Loucy (cell line): ENCODE data around the gene NFATC4.

Experiments used
- H2AFZ ChIP-seq: fragments of 200-600 bp; sonication (generic); 2 replicates; pipeline ENCODE4 v1.6.0; 2016; ENCODE audit warnings: antibody characterized with exemption, mild to moderate bottlenecking, low read length, moderate library complexity
- H3F3A ChIP-seq: fragments of 200-600 bp; 2 replicates; pipeline ENCODE4 v1.6.0; 2016; ENCODE audit warnings: antibody characterized with exemption, low read depth, mild to moderate bottlenecking
- H3K27me3 ChIP-seq: fragments of 200-600 bp; sonication (generic); 2 replicates; pipeline ENCODE4 v1.6.1; 2014; ENCODE audit warnings: low read length, mild to moderate bottlenecking; ENCODE audit not compliant: insufficient read depth, poor library complexity, severe bottlenecking
- H3K36me3 ChIP-seq: fragments of 200-600 bp; sonication (generic); 2 replicates; pipeline ENCODE4 v1.6.1; 2016; ENCODE audit warnings: low read length; ENCODE audit not compliant: insufficient read depth
- H3K4me1 ChIP-seq: fragments of 200-600 bp; sonication (generic); 2 replicates; pipeline ENCODE4 v1.5.1; 2014; ENCODE audit warnings: low read length, mild to moderate bottlenecking; ENCODE audit not compliant: insufficient read depth, poor library complexity, severe bottlenecking
- H3K4me2 ChIP-seq: fragments of 200-600 bp; sonication (generic); 2 replicates; pipeline ENCODE4 v1.6.0; 2014; ENCODE audit warnings: antibody characterized with exemption, low read length, low read depth, mild to moderate bottlenecking; ENCODE audit not compliant: poor library complexity, severe bottlenecking
- H3K4me3 ChIP-seq: fragments of 200-600 bp; sonication (generic); 2 replicates; pipeline ENCODE4 v1.5.1; 2014; ENCODE audit warnings: low read length, mild to moderate bottlenecking, mixed read lengths; ENCODE audit not compliant: poor library complexity, severe bottlenecking
- H3K79me2 ChIP-seq: fragments of 200-600 bp; sonication (generic); 2 replicates; pipeline ENCODE4 v1.6.1; 2014; ENCODE audit warnings: low read length; ENCODE audit not compliant: insufficient read depth
- H3K9ac ChIP-seq: fragments of 200-600 bp; sonication (generic); 2 replicates; pipeline ENCODE4 v1.6.0; 2014; ENCODE audit warnings: mild to moderate bottlenecking, low read depth, low read length, moderate library complexity; ENCODE audit not compliant: poor library complexity, severe bottlenecking
- H3K9me2 ChIP-seq: fragments of 200-600 bp; sonication (generic); replicated peaks from 2 replicates; pipeline ENCODE4 v1.6.1; 2016; ENCODE audit warnings: low read depth, low read length, mixed read lengths
- H3K9me3 ChIP-seq: fragments of 200-600 bp; sonication (generic); 2 replicates; pipeline ENCODE4 v1.6.1; 2014; ENCODE audit warnings: mild to moderate bottlenecking, antibody characterized with exemption, low read length, low read depth; ENCODE audit not compliant: insufficient read depth
- H4K20me1 ChIP-seq: fragments of 200-600 bp; sonication (generic); 2 replicates; pipeline ENCODE4 v1.6.0; 2014; ENCODE audit warnings: antibody characterized with exemption, low read length, mild to moderate bottlenecking; ENCODE audit not compliant: insufficient read depth, poor library complexity, severe bottlenecking
- EZH2phosphoT487 ChIP-seq: fragments of 200-600 bp; IDR thresholded peaks from 2 replicates; pipeline ENCODE4 v1.6.1; 2018; ENCODE audit warnings: antibody characterized with exemption, mild to moderate bottlenecking, moderate library complexity, borderline replicate concordance
- TF ChIP-seq, protein P1 (sequence below): fragments of 200-600 bp; sonication (generic); conservative IDR thresholded peaks from 2 replicates; pipeline ENCODE4 v1.5.1; 2014; ENCODE audit warnings: mild to moderate bottlenecking, antibody characterized with exemption, low read length

NFATC4 gene

DNA sequence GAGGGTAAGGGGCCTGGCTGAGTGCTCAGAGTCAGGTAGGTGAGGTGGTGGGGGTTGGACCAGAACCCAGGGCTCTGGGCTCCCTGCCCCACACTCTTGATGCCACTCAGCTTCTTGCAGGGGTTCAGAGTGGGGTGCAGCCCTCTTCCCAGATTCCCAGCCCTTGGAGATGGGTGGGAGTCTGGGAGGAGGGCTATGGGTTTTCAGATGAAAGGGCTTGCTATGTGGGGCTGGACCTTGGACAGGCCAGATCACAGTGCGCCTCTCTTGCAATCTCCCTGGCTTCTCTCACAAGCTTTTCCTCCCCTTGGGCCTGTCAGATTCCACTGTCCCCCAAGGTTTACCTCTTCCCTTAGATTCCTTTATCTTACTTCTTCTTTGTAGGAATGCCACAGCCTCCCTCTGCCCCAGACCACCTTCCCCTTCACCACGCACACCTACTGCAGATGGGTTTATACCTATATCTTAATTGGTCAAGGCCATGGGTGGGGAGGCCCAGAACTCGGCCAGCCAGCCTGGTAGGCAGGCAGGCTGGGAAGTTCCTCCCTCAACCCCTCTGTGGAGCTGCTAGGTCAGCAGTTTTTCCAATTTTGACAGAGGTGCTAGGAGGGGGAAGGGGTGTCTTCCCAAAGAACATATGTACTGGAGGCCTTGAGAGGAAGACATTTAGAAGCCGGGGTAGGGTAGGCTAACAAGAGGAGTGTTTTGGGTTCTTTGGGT is 32.2 kb downstream of the NFATC4 start:
- H3K4me1 ChIP-seq, result peaks cover 89% of the 10 kb centered on the region
- peak overlapping the region; percentile 88 for H3K9ac ChIP-seq
- H3K79me2 ChIP-seq, result peaks cover 59% of the 10 kb centered on the region
- no peak for TF ChIP-seq EZH2phosphoT487
- TF ChIP-seq, protein P1, sequence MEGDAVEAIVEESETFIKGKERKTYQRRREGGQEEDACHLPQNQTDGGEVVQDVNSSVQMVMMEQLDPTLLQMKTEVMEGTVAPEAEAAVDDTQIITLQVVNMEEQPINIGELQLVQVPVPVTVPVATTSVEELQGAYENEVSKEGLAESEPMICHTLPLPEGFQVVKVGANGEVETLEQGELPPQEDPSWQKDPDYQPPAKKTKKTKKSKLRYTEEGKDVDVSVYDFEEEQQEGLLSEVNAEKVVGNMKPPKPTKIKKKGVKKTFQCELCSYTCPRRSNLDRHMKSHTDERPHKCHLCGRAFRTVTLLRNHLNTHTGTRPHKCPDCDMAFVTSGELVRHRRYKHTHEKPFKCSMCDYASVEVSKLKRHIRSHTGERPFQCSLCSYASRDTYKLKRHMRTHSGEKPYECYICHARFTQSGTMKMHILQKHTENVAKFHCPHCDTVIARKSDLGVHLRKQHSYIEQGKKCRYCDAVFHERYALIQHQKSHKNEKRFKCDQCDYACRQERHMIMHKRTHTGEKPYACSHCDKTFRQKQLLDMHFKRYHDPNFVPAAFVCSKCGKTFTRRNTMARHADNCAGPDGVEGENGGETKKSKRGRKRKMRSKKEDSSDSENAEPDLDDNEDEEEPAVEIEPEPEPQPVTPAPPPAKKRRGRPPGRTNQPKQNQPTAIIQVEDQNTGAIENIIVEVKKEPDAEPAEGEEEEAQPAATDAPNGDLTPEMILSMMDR, result no peak
- no peak overlapping the region for H2AFZ ChIP-seq
- H3K4me2 ChIP-seq, result peak overlapping the region; percentile 90
- no peaks in the 10 kb centered on the region for H3K9me3 ChIP-seq
- H4K20me1 ChIP-seq, result no peaks in the 10 kb centered on the region
- no peaks in the 10 kb centered on the region for H3K9me2 ChIP-seq
- H3K4me3 ChIP-seq, result peak overlapping the region; percentile 78
- no peaks in the 10 kb centered on the region for H3K27me3 ChIP-seq
- peaks cover 9% of the 10 kb centered on the region; the same call in 1 of the 2 replicates for H3F3A ChIP-seq
- H3K36me3 ChIP-seq, result no peaks in the 10 kb centered on the region

DNA sequence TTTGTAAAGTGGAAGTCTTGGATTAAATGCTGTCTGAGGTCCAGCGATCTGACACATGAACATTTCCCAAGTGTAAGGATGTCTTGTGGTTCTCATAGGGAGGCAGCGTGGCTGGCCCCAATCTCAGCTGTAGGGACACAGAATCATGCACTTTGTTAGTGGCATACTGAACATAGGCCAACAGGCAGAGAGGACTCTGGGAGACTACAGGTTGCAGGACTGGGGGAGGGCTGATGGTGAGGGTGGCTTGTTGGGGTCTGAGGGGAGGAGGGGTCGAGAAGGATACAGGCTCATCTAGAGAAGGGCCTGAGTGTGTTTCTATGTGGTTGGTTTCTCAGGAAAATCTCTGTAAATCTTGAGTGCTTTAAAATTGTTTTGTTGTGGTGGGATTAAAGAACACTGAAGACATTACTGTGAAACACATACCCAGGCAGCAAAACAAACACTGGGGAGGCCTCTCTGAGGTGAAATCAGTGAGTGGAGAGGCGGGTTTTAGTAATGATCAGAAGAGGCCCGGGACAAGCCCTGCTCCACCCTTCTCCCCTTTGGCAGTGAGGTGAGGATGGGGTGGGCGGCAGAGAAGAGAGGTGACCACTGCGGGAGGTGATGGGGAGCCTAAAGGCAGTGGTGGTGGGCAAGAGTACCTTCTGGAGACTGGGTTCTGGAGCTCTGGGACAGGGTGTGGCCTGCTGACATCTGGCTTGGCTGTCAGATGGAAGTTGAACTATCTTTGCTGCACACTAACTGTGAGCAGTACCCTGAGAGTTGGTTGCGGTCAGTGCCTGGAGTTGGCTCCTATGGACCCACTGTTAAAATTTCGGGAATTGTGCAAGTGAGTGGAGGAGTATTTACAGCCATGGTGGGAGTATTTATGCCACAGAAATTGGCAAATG is 34.1 kb downstream of the NFATC4 start:
- no peaks in the 10 kb centered on the region for H4K20me1 ChIP-seq
- H3F3A ChIP-seq, result no peaks in the 10 kb centered on the region
- H3K36me3 ChIP-seq, result no peaks in the 10 kb centered on the region
- H3K9me3 ChIP-seq, result no peaks in the 10 kb centered on the region
- peak overlapping the region; percentile 78 for H3K4me3 ChIP-seq
- no peak overlapping the region for H2AFZ ChIP-seq
- peak overlapping the region; percentile 57 for H3K9ac ChIP-seq
- no peaks in the 10 kb centered on the region for H3K27me3 ChIP-seq
- peaks cover 75% of the 10 kb centered on the region for H3K4me1 ChIP-seq
- no peaks in the 10 kb centered on the region for H3K9me2 ChIP-seq
- TF ChIP-seq EZH2phosphoT487, result no peak
- TF ChIP-seq, protein P1, result no peak
- H3K79me2 ChIP-seq, result peaks cover 63% of the 10 kb centered on the region
- H3K4me2 ChIP-seq, result peak overlapping the region; percentile 90

DNA sequence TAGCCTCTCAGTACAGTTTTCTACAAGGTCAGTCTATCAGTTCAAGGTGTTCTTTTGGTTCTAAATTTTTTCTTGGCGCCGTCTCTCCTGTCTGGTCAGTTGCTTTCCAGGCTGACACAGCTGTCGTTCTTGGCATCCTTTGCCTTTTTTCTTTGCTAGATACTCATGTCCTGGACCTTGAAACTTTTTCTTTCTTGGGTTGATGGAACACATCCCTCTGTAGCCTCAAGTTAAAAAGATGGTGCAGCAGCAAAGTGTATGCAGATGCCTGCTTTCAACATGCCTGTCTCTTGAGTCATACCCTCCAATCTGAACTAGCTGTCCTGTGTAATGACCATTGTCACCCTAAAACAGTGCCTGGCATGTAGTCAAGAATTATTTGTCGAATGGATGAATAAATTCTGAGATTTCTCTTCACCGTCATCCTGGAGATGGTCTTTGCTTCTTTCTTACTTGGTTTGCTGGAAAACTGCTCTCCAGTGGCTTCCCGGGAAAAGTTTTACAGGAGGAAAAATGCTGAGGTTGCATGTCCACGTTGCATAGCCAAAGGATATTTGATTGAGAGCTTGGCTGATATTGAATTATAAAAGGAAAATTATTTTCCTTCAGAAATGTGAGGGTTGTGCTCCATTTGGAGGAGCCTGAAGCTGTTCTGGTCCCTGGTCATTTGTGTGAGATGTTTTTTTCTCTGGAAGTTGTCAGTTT is 35.5 kb downstream of the NFATC4 start:
- peaks cover 63% of the 10 kb centered on the region for H3K79me2 ChIP-seq
- H3K36me3 ChIP-seq, result peaks cover 4% of the 10 kb centered on the region; the same call in 1 of the 2 replicates
- no peaks in the 10 kb centered on the region for H3K9me3 ChIP-seq
- H3F3A ChIP-seq, result no peaks in the 10 kb centered on the region
- H3K9me2 ChIP-seq, result no peaks in the 10 kb centered on the region
- H4K20me1 ChIP-seq, result no peaks in the 10 kb centered on the region
- no peak for TF ChIP-seq EZH2phosphoT487
- TF ChIP-seq, protein P1, result no peak
- peak overlapping the region; percentile 78 for H3K4me3 ChIP-seq
- H3K9ac ChIP-seq, result peak overlapping the region; percentile 57
- H3K4me1 ChIP-seq, result peaks cover 61% of the 10 kb centered on the region
- no peak overlapping the region for H2AFZ ChIP-seq
- peak overlapping the region; percentile 90 for H3K4me2 ChIP-seq
- no peaks in the 10 kb centered on the region for H3K27me3 ChIP-seq
